HG03060 (cell line): ENCODE results near the gene ZFYVE19.

Source experiments
- ATAC-seq: cut with Tn5 transposase; IDR thresholded peaks from one replicate; pipeline ENCODE4 v1.9.1; 2021; ENCODE audit warnings: low read depth, moderate number of reproducible peaks; ENCODE audit not compliant: unreplicated experiment

ZFYVE19 gene

DNA sequence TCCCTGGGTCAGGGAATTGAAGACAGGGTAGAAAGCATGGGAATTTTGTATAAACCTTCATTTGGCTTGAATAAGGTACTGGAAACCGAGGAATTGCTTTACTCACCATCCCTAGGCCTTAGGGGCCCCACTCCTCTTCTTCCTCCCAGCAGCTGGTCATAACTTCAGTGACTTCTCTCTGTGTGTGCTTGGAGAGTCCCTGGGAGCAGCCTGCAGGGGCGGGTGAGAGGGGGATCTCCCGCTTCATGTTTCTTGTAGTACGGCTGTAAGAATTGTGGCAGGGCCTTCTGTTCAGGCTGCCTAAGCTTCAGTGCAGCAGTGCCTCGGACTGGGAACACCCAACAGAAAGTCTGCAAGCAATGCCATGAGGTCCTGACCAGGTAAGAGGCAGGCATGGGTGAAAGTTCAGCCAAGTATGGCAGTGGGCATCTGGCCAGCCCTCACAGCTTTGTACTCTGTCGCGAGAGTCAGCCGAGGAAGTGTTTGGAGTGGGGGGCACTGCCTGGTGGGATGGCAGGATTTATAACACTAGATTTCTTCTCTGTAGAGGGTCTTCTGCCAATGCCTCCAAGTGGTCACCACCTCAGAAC, 2.1 kb downstream of the ZFYVE19 start:
- no peak for ATAC-seq

DNA sequence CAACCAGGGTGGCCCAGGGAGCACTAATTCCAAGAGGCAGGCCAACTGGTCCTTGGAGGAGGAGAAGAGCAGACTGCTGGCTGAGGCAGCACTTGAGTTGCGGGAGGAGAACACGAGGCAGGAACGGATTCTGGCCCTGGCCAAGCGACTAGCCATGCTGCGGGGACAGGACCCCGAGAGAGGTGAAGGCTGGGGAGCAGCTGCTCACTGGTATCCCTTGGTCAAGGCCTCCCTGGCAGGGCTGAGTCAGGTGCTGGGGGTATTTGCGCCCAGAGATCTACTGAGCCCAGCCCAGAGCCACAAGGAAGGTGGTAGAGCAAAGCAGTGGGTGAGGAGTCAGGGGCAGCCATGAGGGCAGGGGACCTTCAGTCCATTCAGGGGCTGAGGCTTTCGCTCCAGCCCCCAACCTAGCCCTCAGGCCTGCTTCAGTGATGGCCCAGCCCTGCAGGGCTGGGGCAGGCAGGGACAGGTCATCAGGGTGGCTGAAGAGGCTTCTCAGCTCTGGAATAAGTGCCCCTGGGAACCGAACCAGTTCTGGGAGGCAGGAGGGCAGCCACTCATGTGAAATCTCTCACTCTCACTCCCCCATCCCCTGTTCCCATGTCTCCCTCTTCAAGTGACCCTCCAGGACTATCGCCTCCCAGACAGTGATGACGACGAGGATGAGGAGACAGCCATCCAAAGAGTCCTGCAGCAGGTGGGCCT, 6.0 kb downstream of the ZFYVE19 start:
- ATAC-seq: no peak

DNA sequence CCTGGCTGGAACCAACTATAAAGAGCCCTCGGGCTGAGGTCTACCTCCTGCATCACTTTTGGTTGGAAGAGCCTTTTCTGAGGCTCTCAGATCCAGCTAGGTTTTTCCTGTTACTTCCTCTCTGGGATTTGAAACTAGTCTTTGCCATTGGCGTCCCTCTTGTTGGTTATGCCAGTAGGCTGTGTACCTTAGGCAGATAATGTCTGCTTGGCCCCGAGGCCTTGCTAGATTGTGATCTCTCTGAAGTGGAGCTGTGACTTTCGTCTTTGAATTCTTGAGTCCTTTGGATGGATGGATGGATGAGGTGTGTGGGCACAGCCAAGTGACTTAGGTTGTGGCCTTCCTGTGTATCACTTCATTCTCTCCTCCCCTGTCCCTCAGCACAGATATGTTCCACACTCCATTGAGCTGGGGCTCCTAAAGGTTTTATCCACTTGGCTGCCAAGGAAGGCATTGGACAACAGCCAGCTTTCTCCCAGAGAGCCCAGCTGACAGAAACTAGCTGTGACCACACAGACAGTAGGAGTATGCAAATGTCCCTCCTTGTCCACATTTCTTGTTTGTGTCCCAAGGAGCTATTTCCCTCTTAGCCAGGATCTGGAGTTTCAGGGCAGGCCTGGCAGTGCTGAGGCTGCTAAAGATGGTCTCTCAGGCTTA, 8.3 kb downstream of the ZFYVE19 start:
- ATAC-seq: no peak

DNA sequence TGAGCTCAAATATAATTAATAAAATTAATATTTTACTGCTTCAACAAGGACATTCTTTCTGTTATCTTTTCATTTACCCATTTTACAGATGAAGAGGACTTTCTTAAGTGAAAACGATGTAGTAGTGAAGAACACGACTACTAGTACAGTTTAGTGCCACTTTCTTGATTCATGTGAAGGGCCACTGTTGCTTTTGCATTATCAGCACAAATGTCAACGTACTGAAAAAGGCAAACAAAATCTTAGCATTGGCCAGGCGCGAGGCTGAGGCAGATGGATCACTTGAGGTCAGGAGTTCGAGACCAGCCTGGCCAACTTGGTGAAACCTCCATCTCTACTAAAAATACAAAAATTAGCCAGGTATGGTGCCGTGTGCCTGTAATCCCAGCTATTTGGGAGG, 12.2 kb downstream of the ZFYVE19 start:
- ATAC-seq: no peak

DNA sequence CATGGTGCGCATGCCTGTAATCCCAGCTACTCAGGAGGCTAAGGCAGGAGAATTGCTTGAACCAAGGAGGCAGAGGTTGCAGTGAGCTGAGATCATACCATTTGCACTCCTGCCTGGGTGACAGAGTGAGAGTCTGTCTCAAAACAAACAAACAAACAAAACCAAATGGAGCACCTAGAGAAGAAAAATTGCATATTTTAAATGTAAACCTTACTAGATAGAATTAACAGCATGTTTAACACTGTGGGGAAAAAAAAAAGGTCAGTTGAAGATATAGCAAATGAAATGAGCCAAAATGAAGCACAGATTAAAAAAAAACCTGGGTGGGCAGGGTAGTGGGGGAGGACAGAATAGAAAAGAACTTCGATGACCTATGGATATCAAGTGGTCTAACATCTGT, 14.3 kb downstream of the ZFYVE19 start:
- no peak for ATAC-seq

DNA sequence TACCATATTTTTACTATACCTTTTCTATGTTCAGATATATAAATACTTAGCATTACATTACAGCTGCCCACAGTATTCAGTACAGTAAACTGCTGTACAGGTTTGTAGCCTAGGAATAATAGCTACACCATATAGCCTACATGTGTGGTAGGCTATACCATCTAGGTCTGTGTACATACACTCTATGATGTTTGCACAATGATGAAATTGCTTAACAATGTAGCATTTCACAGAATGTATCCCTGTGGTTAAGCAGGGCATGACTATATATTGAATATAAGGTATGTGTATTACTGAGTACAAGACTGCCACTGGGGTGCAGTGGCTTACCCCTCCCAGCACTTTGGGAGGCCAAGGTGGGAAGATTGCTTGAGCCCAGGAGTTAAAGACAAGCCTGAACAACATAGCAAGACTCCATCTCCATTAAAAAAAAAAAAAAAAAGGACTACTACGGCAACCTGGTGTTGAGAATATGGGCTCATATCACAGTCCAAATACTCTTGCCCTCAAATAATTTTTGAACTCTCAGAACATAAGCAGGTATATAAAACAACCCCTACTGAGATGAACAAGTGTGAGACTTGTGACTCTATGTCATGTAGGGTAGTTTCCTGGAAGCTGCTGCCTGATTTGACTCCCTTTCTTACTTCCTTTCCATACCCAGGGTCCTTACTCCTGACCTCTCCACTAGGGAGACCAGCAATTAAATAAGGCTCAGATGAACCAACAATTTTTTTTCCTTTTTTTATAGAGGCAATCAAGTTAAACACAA, 16.9 kb downstream of the ZFYVE19 start:
- no peak for ATAC-seq

DNA sequence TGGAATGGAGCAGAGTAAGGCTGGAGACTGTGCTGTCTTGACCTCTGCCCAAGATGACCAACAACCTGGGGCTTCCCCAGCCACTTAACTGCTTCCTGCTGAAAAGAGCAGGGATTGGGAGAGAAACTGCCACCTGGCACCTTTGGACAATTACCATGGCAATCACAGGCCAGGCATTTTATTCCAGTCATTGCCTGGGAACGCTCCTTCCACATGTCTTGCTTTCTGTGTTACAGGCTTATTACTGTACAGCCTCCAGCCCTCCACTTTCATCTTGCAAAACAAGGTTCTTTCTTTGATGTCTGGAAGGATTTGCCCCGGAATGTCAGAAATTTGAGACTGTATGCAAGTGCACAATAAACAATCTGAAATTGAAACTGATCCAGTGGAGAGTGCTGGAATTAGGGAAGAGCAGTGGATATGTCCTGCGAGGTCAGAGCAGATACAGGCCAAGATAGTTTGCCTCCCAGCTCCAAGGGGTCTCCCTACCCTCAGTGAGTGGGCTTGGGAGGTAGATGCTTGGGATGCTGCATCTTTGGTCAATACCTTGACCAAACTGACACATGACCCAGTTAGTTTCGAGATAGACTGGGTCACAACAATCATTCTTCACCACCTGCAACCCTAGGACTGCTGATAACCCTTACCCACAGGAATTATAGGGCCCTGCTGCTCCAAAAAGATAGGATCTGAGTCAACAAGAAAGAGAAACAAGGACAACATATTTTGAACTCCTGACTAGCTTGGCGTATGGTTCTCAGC, 19.0 kb downstream of the ZFYVE19 start:
- ATAC-seq: no peak

DNA sequence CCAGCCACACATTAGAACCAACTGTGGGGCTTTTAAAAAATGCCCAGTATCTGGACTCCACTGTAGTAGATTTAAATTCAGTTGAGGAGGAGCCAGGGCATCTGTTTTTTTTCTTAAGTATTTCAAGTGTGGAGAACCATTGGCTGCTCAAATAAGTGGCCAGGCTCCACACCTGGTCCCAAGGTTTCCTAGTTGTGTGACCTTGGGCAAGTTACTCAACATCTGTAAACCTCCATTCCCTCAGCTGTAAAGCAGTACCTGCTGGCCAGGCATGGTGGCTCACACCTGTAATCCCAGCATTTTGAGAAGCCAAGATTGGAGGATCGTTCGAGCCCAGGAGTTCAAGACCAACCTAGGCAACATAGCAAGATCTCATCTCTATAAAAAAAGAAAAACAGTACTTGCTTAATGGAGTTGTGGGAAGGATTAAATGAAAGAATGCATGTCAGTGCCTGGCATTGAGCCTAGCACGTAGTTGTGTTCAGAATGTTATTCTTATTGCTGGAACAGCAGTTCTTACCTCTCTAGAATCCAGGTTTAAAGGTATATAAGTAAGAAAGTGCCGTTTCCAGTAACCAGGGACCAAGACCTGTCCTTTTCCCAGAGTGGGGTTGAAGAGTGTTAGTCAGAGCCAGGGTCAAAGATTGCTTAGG, 19.7 kb downstream of the ZFYVE19 start:
- ATAC-seq: no peak

DNA sequence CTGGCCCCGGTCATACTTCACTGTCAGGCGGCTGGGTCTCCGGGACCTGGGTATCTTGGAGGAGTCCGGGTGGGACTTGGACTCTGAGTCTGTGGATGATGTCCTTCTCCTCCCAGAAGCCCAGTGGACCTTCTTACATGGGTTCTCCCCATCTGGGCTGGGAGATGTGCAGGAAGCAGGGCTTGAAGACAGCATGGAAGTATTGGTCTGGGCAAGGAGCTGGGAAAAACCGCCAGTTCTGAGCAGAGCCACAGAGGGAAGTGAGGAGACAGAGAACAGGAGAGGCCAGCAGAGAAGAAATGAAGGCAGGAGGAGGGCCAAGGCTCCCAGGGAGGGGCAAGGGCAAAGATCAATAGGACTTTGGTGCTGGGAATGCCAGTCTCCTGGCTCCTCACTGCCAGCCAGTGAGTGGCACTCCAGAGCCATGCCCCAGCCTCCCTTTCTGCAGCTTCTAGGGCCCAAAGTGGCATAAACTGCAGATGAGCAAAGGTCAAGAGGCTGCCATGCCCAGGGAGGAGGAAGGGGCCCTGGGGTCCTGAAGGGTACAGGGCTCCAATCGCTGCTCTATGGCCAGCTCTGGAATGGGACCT, 21.7 kb downstream of the ZFYVE19 start, which contains the start of gene PPP1R14D:
PPP1R14D (minus strand) TSS at position 262 of the 590 bp plus-strand sequence; CDS start at position 195, 67 bp downstream.
- ATAC-seq: no peak

DNA sequence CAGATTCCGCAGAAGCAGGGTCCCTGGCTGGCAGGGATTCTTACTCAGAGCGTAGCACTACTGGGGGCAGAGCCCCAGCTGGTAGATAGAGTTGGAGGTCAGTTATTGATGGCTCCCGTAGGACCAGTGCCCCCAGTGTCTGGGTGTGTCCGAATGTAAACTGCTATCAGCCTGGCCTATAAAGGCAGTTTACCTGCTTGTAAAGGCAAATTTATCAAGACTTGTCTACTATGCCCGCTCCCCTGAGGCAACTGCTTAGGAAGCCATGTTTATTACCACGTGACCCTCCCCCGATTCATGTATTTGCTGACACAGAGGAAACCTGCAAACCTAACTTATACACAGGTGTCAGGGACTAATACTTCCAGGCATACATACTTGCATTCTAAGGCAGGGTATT, 22.2 kb downstream of the ZFYVE19 start:
- no peak for ATAC-seq

DNA sequence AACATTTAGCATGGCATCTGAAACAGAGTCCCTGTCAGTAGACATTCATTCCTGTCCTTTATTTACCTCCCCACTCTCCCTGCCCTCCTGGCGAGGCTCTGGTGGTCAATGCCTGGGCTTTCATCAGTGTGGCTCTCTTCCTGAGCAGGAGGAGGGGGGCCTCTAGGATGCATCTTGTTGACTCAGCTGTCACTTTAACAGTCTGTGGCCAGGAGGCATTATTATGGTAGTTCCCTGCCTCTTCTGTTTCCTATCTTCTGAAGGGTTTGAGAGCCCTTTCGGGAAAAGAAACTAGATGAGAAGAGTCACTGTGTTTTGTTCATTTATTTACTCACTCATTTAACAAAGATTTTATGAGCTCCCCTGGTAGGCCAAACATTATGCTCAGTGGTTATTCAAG, 24.0 kb downstream of the ZFYVE19 start:
- no peak for ATAC-seq

DNA sequence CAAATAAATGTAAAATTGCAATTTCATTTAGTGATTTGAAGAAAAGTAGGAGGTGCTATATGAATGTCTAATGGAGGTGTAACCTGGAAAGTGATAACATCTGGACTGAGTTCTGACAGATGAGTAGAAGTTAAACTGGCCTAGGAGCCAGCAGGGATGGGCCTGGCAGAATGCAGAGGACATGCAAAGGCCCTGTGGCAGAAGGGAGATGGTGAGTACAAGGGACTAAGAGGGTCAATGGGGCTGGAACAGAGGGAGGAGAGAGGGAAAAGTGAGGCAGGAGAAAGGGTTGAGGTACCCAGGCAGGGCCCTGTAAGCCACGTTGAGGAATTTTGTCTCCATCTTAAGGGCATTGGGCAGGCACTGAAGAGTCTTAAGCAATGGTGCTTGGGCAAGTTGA, 25.0 kb downstream of the ZFYVE19 start:
- no peak for ATAC-seq

DNA sequence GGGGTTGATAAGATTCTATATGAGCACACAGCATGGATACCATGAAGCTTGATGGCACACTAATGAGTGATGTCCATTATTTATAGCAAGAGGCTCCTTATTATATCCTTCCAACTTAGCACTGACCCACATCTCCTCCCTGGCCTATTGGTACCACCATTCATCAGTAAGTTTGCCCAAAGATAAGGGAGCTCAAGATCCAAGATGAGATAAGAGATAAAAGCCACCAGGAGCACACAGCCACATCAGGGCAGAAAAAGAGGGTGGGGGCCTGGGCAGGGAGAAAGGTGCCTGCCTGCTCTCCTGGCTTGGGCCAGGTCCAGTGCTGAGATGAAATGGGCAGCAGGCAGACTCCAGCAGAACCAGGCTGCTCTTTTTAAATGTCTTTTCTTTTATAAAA, 26.0 kb downstream of the ZFYVE19 start:
- ATAC-seq: no peak

DNA sequence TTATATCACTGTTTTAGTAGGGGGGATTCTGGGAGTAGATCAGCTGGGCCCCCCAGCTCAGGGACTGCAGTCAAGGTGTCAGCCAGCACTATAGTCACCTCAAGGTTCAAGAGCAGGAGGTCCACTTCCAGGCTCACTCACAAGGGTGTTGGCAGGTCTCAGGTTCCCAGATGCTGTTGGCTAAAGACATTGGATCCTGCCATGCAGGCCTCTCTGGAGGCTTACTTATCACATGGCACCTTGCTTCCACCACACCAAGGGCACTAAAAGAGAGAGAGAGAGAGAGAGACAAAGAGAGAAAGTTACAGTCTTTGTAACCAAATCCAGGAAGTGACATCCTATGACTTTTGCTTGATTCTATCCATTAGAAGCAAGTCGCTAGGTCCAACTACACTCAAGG, 29.1 kb downstream of the ZFYVE19 start:
- ATAC-seq: no peak

DNA sequence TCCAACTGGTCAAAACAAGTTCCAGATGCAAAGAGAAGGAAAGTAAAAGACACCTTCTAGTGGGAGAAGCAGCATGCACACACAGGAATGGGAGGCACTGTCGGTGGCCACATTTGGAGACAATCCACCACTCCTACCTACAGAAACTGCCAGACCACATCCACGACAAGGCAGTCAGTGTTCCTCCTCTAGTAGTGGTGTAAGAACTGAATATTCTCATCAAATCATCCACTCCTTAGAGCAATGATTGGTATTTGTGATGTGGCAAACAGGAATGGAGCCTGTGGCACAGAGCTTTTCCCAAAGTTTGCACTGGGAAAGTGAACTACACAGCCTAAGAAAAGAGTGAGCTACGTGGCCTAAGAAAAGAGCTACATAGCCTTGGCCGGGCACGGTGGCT, 31.9 kb downstream of the ZFYVE19 start:
- ATAC-seq: no peak

DNA sequence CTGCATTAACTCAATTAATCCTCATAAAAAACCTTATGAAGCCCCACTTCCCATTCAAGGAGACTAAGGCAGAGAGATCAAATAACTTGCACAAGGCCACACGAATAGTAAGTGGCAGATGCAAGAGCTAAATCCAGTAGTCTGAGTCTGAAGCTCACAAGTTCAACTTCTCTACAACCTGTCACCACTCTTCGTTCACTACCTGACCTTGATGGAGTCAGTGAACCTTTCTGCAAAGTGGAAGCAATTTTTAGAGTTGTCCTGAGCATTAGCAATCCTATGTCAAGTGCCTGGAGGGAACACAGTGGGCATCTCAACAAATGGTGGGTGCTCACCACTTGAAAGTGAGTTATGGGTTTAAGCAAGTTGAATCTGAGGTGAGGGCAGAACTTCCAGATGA, 34.9 kb downstream of the ZFYVE19 start:
- ATAC-seq: no peak

DNA sequence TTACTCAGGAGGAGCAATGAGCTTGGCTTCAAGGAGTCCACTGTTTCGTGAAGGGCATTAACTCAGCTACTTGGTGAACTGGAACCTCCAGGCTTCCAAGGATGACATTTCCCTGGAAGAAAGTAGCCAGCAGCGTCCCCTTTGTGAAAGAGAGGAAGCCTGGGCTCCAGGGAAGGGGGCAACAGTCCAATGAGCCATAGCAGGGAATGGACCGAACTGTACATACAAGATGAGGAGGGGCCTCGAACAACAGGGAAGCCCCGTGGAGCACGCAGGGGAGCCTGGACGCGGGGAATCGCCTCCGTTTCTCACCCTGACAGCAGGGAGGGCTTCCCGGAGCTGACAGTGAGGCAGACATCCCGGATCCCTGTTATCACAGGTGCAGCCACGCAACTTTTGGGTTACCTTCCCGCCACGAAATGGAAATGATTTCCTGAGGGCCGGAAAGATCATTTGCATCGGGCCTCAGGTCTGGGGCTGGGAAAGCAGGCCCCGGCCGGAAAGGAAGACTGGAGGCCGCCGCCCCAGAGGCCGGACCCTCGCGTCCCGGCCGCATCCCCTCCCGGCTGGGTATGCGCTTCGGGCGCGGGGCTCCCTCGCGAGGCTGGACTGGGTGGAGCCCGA, 36.5 kb downstream of the ZFYVE19 start:
- no peak for ATAC-seq

DNA sequence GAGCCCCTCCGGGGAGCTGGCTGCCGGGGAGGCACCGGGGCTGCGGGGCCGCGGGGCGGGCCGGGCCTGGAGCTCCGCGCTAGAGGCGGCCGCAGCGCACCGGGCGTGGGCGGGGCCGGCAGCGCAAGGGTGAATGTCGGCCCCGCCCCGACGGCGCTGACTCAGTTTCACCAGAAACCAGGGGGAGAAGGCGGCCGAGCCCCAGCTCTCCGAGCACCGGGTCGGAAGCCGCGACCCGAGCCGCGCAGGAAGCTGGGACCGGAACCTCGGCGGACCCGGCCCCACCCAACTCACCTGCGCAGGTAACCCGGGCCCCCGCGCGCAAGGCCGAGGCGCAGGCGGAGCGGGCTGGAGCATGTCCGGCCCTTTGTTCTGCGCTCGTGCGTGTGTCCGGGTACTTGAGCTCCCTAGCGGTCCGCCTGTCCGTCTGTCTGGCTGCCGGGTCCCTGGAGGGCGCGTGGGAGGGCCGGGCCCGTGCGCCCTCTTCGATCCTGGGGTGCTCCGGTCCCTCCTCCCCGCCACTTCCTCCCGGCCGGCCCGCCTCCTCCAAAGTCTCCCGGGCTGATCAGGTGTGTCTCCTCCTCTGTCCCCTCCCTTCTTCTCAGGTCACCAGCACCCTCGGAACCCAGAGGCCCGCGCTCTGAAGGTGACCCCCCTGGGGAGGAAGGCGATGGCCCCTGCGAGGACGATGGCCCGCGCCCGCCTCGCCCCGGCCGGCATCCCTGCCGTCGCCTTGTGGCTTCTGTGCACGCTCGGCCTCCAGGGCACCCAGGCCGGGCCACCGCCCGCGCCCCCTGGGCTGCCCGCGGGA, 37.2 kb downstream of the ZFYVE19 start, which contains the start of gene SPINT1:
SPINT1 (plus strand) TSS at position 164 of the 811 bp plus-strand sequence; CDS start at position 671, 507 bp downstream.
- no peak for ATAC-seq
